Esophagus squamous epithelium (tissue), 4 donors: ENCODE measurements around the gene GSK3B.

Experiments
- POLR2A ChIP-seq, 4 donors: fragments of 450-650 bp; IDR thresholded peaks; one replicate each; pipeline ENCODE4 v1.6.1; 2017; ENCODE audit warnings: antibody characterized with exemption in 4 of 4, mild to moderate bottlenecking in 4 of 4, moderate library complexity in 3 of 4
- TF ChIP-seq, protein P1 (sequence below), 6 experiments: fragments of 450-650 bp in 4 of 6; fragments of 200-600 bp in 2 of 6; sonication (generic) in 2 of 6; IDR thresholded peaks; one replicate each; pipeline ENCODE4 v1.5.1; 2016 to 2019; ENCODE audit warnings: antibody characterized with exemption in 6 of 6, mild to moderate bottlenecking in 4 of 6, moderate library complexity in 4 of 6

DNA sequence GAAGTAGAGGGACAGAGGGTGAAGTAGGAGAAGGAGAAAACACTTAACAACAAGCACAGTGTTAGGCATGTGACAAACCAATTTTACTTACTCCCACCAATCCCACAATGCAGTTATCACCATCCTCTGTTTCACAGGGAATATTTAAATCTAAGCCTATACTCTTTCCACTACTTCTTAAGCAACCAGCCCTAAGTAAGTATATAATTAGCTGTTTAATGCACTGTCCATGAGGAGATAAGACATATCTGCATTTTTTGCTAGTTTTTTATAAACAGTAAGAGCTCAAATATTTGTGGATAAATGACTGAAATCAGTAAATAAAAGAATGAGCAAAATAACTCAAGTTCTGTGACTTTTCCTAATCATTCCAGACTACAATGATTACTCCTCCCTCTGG lies 62.7 kb downstream of the GSK3B start:
- TF ChIP-seq, protein P1, sequence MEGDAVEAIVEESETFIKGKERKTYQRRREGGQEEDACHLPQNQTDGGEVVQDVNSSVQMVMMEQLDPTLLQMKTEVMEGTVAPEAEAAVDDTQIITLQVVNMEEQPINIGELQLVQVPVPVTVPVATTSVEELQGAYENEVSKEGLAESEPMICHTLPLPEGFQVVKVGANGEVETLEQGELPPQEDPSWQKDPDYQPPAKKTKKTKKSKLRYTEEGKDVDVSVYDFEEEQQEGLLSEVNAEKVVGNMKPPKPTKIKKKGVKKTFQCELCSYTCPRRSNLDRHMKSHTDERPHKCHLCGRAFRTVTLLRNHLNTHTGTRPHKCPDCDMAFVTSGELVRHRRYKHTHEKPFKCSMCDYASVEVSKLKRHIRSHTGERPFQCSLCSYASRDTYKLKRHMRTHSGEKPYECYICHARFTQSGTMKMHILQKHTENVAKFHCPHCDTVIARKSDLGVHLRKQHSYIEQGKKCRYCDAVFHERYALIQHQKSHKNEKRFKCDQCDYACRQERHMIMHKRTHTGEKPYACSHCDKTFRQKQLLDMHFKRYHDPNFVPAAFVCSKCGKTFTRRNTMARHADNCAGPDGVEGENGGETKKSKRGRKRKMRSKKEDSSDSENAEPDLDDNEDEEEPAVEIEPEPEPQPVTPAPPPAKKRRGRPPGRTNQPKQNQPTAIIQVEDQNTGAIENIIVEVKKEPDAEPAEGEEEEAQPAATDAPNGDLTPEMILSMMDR (IDR thresholded peaks at IDR 0.05): no peak
- no peak for TF ChIP-seq POLR2A (IDR thresholded peaks at IDR 0.05)
